Fibroblast of lung (primary cell): ENCODE data around the gene SF3B1.

Experiments used
- EZH2 ChIP-seq: IDR thresholded peaks from 2 replicates; pipeline ENCODE4 v1.5.1; 2012; ENCODE audit warnings: low read length, control low read depth, mild to moderate bottlenecking; ENCODE audit errors: missing control alignments
- TF ChIP-seq, protein P1 (sequence below), 2 donors: IDR thresholded peaks in 1 of 2; conservative IDR thresholded peaks in 1 of 2; 1 replicate in 1 of 2; 2 replicates in 1 of 2; pipeline ENCODE4 v1.5.1; 2011 to 2012; ENCODE audit warnings: low read length in 2 of 2, control low read depth in 1 of 2, inconsistent platforms in 1 of 2, low read depth in 1 of 2, mild to moderate bottlenecking in 1 of 2

DNA sequence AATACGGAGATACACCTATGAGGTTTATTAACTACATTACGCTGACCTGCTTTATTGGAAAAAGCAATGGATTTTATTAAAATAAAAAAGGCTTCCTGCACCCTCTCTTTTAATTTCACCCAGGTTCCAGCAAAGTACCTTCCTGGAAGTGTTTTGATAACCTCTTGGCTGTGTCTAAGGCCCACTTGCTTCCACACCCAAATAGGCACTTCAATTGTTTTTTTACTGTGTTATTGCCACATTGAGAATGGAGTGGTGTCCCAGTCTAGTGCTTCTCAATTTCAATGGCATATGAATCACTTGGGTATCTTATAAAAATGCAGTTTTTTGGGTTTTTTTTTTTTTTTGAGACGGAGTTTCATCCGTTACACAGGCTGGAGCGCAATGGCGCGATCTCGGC is 47.6 kb downstream of the SF3B1 start:
- TF ChIP-seq, protein P1, sequence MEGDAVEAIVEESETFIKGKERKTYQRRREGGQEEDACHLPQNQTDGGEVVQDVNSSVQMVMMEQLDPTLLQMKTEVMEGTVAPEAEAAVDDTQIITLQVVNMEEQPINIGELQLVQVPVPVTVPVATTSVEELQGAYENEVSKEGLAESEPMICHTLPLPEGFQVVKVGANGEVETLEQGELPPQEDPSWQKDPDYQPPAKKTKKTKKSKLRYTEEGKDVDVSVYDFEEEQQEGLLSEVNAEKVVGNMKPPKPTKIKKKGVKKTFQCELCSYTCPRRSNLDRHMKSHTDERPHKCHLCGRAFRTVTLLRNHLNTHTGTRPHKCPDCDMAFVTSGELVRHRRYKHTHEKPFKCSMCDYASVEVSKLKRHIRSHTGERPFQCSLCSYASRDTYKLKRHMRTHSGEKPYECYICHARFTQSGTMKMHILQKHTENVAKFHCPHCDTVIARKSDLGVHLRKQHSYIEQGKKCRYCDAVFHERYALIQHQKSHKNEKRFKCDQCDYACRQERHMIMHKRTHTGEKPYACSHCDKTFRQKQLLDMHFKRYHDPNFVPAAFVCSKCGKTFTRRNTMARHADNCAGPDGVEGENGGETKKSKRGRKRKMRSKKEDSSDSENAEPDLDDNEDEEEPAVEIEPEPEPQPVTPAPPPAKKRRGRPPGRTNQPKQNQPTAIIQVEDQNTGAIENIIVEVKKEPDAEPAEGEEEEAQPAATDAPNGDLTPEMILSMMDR (conservative IDR thresholded peaks at IDR 0.05 in 1 of 2, IDR thresholded peaks at IDR 0.05 in 1 of 2; ENCODE audit: low read depth in 1 of 2, low read length in 2 of 2) = no peak
- TF ChIP-seq EZH2 = no peak
